ENCODE measurements around the gene HOXB1.

The HOXB1 gene

GRCh38 chr17:48551596-48552465 lies 21.0 kb upstream of the HOXB1 start:
- peaks cover 11 to 56% of the 10 kb centered on the region in 2 donors for H3K4me1 ChIP-seq (ENCODE audit: control insufficient read depth in 1 of 2, insufficient read depth in 2 of 2, low read length in 2 of 2)
- H3K27ac ChIP-seq (ENCODE audit: low read length): peak overlapping the region; percentile 63
- peaks cover 4% of the 10 kb centered on the region for H3K27me3 ChIP-seq (ENCODE audit: low read depth, low read length)
- no peaks in the 10 kb centered on the region for H3K36me3 ChIP-seq (ENCODE audit: control insufficient read depth in 1 of 2, insufficient read depth in 2 of 2, low read length in 2 of 2)
- peak overlapping the region in 1 of 2 donors; percentile 38 for H3K4me3 ChIP-seq (ENCODE audit: low read depth in 1 of 2, low read length in 2 of 2)
- H3K9me3 ChIP-seq (ENCODE audit: control insufficient read depth in 1 of 2, low read length in 2 of 2): no peaks in the 10 kb centered on the region

GRCh38 chr17:48551214-48551555 lies 20.4 kb upstream of the HOXB1 start:
- H3K9me3 ChIP-seq (ENCODE audit: control insufficient read depth in 1 of 2, low read length in 2 of 2): no peaks in the 10 kb centered on the region
- peaks cover 8 to 56% of the 10 kb centered on the region in 2 donors for H3K4me1 ChIP-seq (ENCODE audit: control insufficient read depth in 1 of 2, insufficient read depth in 2 of 2, low read length in 2 of 2)
- H3K27me3 ChIP-seq (ENCODE audit: low read depth, low read length): peaks cover 4% of the 10 kb centered on the region
- peak overlapping the region; percentile 63 for H3K27ac ChIP-seq (ENCODE audit: low read length)
- H3K4me3 ChIP-seq (ENCODE audit: low read depth in 1 of 2, low read length in 2 of 2): no peak overlapping the region
- no peaks in the 10 kb centered on the region for H3K36me3 ChIP-seq (ENCODE audit: control insufficient read depth in 1 of 2, insufficient read depth in 2 of 2, low read length in 2 of 2)

DNA sequence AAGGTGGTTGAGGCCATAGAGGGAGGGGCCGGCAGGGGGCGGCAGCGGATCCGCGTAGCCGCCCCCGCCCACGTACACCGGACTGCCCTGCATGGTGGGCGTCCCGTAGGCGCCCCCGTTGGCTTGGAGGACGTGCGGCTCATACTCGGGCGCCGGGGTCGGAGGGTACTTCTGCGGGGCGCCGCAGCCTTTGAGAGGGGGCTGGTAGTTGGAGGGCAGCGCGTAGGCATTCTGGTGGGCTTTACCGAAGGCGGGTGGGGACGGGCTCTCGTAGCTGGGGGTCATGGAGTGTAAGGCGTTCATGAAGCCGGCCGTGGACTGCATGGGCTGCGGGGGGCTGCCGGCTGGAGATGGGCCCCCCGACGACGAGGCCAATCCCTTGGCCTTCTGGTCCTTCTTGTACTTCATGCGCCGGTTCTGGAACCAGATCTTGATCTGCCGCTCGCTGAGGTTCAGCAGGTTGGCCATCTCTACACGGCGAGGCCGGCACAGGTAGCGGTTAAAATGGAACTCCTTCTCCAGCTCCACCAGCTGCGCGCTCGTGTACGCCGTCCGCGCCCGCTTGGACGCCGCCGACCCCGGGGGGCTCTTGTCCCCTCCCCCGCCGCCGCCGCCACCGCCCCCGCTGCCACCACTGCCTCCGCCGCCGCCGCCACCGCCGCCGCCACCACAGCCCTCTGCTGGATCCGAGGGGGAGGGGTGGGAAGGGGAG lies 19.8 kb upstream of the HOXB1 start:
- Histone ChIP-seq H3K27me3 (ENCODE audit: low read depth, low read length) (peaks cover 4% of the 10 kb centered on the region), H3K36me3 (ENCODE audit: control insufficient read depth in 1 of 2, insufficient read depth in 2 of 2, low read length in 2 of 2) (no peaks in the 10 kb centered on the region), H3K4me3 (ENCODE audit: low read depth in 1 of 2, low read length in 2 of 2) (peak overlapping the region in 1 of 2 donors; percentile 47), H3K4me1 (ENCODE audit: control insufficient read depth in 1 of 2, insufficient read depth in 2 of 2, low read length in 2 of 2) (peaks cover 10 to 57% of the 10 kb centered on the region in 2 donors), H3K9me3 (ENCODE audit: control insufficient read depth in 1 of 2, low read length in 2 of 2) (no peaks in the 10 kb centered on the region), H3K27ac (ENCODE audit: low read length) (peak overlapping the region; percentile 87)

DNA sequence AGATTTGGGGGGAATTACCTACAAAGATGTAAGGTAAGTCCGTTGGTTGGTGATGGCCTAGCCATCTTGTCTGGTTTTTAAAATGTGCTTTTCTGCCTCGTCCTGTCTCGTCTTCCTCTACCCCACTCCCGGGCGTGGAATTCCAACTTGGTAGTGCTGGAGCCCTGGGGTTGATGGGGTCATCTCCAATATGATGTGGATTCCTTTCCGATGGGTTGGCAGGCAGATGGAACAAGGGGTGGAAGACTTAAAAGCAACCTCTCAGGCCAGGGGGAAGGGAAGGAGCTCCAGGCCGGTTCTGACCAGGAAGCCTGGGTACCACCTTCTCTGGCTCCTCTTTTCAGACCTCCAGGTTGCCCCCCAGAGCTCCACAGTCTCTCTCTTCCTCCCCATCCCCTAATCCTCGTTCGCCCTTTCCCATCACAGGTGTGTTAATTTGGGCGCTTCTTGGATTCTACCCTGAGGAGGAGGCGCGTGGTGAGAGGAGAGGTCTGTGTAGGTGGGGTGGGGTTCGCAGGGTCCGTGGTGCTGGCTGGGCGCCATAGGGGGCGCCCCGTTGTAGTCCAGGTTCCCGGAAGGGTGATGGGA lies 19.2 kb upstream of the HOXB1 start:
- Histone ChIP-seq H3K36me3 (ENCODE audit: control insufficient read depth in 1 of 2, insufficient read depth in 2 of 2, low read length in 2 of 2) (no peaks in the 10 kb centered on the region), H3K4me1 (ENCODE audit: control insufficient read depth in 1 of 2, insufficient read depth in 2 of 2, low read length in 2 of 2) (peaks cover 16 to 64% of the 10 kb centered on the region in 2 donors), H3K4me3 (ENCODE audit: low read depth in 1 of 2, low read length in 2 of 2) (peak overlapping the region in 1 of 2 donors; percentile 47), H3K9me3 (ENCODE audit: control insufficient read depth in 1 of 2, low read length in 2 of 2) (no peaks in the 10 kb centered on the region), H3K27ac (ENCODE audit: low read length) (peak overlapping the region; percentile 87), H3K27me3 (ENCODE audit: low read depth, low read length) (peaks cover 8% of the 10 kb centered on the region)

GRCh38 chr17:48549281-48549630 lies 18.4 kb upstream of the HOXB1 start:
- Histone ChIP-seq H3K9me3 (ENCODE audit: control insufficient read depth in 1 of 2, low read length in 2 of 2) (no peaks in the 10 kb centered on the region), H3K27me3 (ENCODE audit: low read depth, low read length) (peaks cover 5% of the 10 kb centered on the region), H3K4me3 (ENCODE audit: low read depth in 1 of 2, low read length in 2 of 2) (no peak overlapping the region), H3K36me3 (ENCODE audit: control insufficient read depth in 1 of 2, insufficient read depth in 2 of 2, low read length in 2 of 2) (no peaks in the 10 kb centered on the region), H3K27ac (ENCODE audit: low read length) (peak overlapping the region; percentile 87), H3K4me1 (ENCODE audit: control insufficient read depth in 1 of 2, insufficient read depth in 2 of 2, low read length in 2 of 2) (peaks cover 17 to 65% of the 10 kb centered on the region in 2 donors)

DNA sequence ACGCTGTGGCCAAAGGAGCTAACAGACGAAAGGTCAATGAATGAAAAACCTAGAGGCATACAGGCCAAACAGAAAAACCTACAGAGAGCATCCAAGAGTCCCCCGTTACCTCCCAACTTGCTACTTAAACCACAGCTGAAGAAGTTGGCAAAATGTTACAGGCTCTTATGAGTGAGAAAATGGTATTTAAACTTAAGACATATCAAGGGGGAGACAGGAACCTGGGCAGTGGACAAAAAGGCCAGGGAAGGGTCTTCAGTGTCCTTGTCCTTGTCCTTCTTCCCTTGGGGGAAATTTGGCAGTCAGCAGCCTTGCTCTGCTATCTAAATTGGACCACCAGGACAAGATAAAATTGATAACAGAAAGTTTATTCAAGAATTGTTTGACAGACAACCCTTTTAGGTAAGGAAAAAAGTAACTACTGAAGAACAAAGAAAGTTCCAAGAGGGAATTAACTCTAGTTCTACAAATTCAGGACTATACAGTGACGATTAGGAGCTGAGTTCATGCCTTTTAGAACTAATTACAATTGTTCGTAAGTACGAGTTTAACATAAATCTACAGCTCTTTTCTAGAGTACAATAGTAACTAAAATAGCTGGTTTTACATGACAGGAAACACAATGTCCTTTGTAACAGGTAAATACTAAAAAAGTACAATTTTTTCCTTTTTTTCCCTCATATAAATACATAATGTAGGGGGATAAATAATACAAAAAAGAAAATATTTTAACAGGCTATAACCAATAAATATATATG lies 17.9 kb upstream of the HOXB1 start:
- Histone ChIP-seq H3K4me1 (ENCODE audit: control insufficient read depth in 1 of 2, insufficient read depth in 2 of 2, low read length in 2 of 2) (peaks cover 17 to 65% of the 10 kb centered on the region in 2 donors), H3K27ac (ENCODE audit: low read length) (peak overlapping the region; percentile 84), H3K4me3 (ENCODE audit: low read depth in 1 of 2, low read length in 2 of 2) (peak overlapping the region; percentile 1 to 25), H3K36me3 (ENCODE audit: control insufficient read depth in 1 of 2, insufficient read depth in 2 of 2, low read length in 2 of 2) (no peaks in the 10 kb centered on the region), H3K9me3 (ENCODE audit: control insufficient read depth in 1 of 2, low read length in 2 of 2) (no peaks in the 10 kb centered on the region), H3K27me3 (ENCODE audit: low read depth, low read length) (peaks cover 4% of the 10 kb centered on the region)

DNA sequence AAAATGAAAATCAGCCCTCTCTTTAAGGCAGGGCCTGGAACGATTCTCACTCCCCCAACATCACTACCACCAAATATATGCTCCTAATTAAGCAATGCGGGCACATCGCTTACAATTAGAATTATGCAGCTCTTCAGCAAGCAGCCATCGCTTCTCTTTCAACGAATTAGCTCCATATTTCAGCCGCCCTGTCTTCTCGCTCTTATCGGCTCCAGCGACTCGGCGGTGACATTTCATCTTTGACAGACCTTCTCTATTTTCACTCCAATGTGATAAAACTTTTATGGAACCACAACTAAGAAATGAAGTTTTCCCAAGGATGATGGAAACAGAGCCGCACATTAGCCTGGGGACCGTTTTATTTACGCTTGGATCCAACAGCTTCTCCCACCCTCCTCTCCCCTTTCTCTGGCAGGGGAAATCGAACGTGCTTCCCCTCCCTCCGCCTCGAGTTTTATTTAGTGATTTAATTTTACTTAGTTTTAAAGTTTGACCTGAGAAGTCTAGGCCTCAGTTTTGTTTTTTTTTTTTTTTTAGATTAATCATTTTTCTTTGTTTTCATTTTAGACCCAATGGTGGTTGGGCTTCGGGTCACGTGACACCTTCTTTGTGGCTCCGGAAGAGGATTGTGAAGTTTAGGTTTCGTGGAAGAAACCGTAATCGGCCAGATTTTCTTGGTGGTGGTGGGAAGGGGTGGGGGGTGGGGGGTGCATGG lies 17.2 kb upstream of the HOXB1 start:
- Histone ChIP-seq H3K4me3 (ENCODE audit: low read depth in 1 of 2, low read length in 2 of 2) (peak overlapping the region; percentile 22 to 46), H3K36me3 (ENCODE audit: control insufficient read depth in 1 of 2, insufficient read depth in 2 of 2, low read length in 2 of 2) (no peaks in the 10 kb centered on the region), H3K9me3 (ENCODE audit: control insufficient read depth in 1 of 2, low read length in 2 of 2) (no peaks in the 10 kb centered on the region), H3K4me1 (ENCODE audit: control insufficient read depth in 1 of 2, insufficient read depth in 2 of 2, low read length in 2 of 2) (peaks cover 13 to 62% of the 10 kb centered on the region in 2 donors), H3K27me3 (ENCODE audit: low read depth, low read length) (peaks cover 4% of the 10 kb centered on the region), H3K27ac (ENCODE audit: low read length) (peak overlapping the region; percentile 84)

GRCh38 chr17:48546924-48547807 lies 16.4 kb upstream of the HOXB1 start:
- no peaks in the 10 kb centered on the region for H3K36me3 ChIP-seq (ENCODE audit: control insufficient read depth in 1 of 2, insufficient read depth in 2 of 2, low read length in 2 of 2)
- peaks cover 4% of the 10 kb centered on the region for H3K27me3 ChIP-seq (ENCODE audit: low read depth, low read length)
- peaks cover 13 to 58% of the 10 kb centered on the region in 2 donors for H3K4me1 ChIP-seq (ENCODE audit: control insufficient read depth in 1 of 2, insufficient read depth in 2 of 2, low read length in 2 of 2)
- peak overlapping the region; percentile 22 to 46 for H3K4me3 ChIP-seq (ENCODE audit: low read depth in 1 of 2, low read length in 2 of 2)
- H3K27ac ChIP-seq (ENCODE audit: low read length): peak overlapping the region; percentile 84
- no peaks in the 10 kb centered on the region for H3K9me3 ChIP-seq (ENCODE audit: control insufficient read depth in 1 of 2, low read length in 2 of 2)

- H3K4me3 ChIP-seq (ENCODE audit: low read depth in 1 of 2, low read length in 2 of 2): peak overlapping the region; percentile 22 to 46
- peaks cover 13 to 50% of the 10 kb centered on the region in 2 donors for H3K4me1 ChIP-seq (ENCODE audit: control insufficient read depth in 1 of 2, insufficient read depth in 2 of 2, low read length in 2 of 2)
- no peaks in the 10 kb centered on the region for H3K9me3 ChIP-seq (ENCODE audit: control insufficient read depth in 1 of 2, low read length in 2 of 2)
- H3K27me3 ChIP-seq (ENCODE audit: low read depth, low read length): peaks cover 4% of the 10 kb centered on the region
- H3K36me3 ChIP-seq (ENCODE audit: control insufficient read depth in 1 of 2, insufficient read depth in 2 of 2, low read length in 2 of 2): no peaks in the 10 kb centered on the region
- peak overlapping the region; percentile 84 for H3K27ac ChIP-seq (ENCODE audit: low read length)
These were observed 15.5 kb upstream of the HOXB1 start for GRCh38 chr17:48546137-48546923.
